MM.1S (cell line): Measurements from ENCODE around the gene TOP3A.

Experiments used
- DNase-seq: peaks from one replicate; pipeline ENCODE4 v3.0.0-alpha.2; 2015
- H2AFZ ChIP-seq: fragments of 300-600 bp; sonication (generic); 2 replicates; pipeline ENCODE4 v1.6.0; 2016; ENCODE audit warnings: antibody characterized with exemption, low read length
- H3F3A ChIP-seq: fragments of 300-600 bp; sonication (generic); 2 replicates; pipeline ENCODE4 v1.6.1; 2016; ENCODE audit warnings: mild to moderate bottlenecking, antibody characterized with exemption, low read length, moderate library complexity, mixed read lengths; ENCODE audit not compliant: insufficient read depth
- H3K27ac ChIP-seq: fragments of 300-600 bp; sonication (generic); 2 replicates; pipeline ENCODE4 v1.5.1; 2016; ENCODE audit warnings: mild to moderate bottlenecking, low read length
- H3K27me3 ChIP-seq: fragments of 300-600 bp; sonication (generic); replicated peaks from 2 replicates; pipeline ENCODE4 v1.6.0; 2016; ENCODE audit warnings: low read length; ENCODE audit not compliant: insufficient read depth
- H3K36me3 ChIP-seq: fragments of 300-600 bp; sonication (generic); replicated peaks from 2 replicates; pipeline ENCODE4 v1.6.1; 2016; ENCODE audit warnings: mild to moderate bottlenecking, low read length, mixed read lengths; ENCODE audit not compliant: insufficient read depth
- H3K4me1 ChIP-seq: fragments of 300-600 bp; sonication (generic); 2 replicates; pipeline ENCODE4 v1.6.1; 2016; ENCODE audit warnings: low read length, mixed read lengths
- H3K4me2 ChIP-seq: fragments of 300-600 bp; sonication (generic); 2 replicates; pipeline ENCODE4 v1.6.0; 2016; ENCODE audit warnings: low read depth, low read length
- H3K4me3 ChIP-seq: fragments of 300-600 bp; sonication (generic); 2 replicates; pipeline ENCODE4 v1.5.1; 2016; ENCODE audit warnings: low read length, mixed read lengths
- H3K79me2 ChIP-seq: fragments of 300-600 bp; sonication (generic); 2 replicates; pipeline ENCODE4 v1.6.1; 2016; ENCODE audit warnings: mixed run types, low read length, mixed read lengths
- H3K9ac ChIP-seq: fragments of 300-600 bp; sonication (generic); 2 replicates; pipeline ENCODE4 v1.6.1; 2016; ENCODE audit warnings: low read length, mixed read lengths
- H3K9me2 ChIP-seq: fragments of 300-600 bp; sonication (generic); replicated peaks from 2 replicates; pipeline ENCODE4 v1.6.1; 2016; ENCODE audit warnings: mild to moderate bottlenecking, low read length, mixed read lengths; ENCODE audit not compliant: insufficient read depth
- H3K9me3 ChIP-seq: fragments of 300-600 bp; sonication (generic); replicated peaks from 2 replicates; pipeline ENCODE4 v1.6.1; 2016; ENCODE audit warnings: mild to moderate bottlenecking, low read length, mixed read lengths; ENCODE audit not compliant: insufficient read depth
- H4K20me1 ChIP-seq: fragments of 300-600 bp; sonication (generic); 2 replicates; pipeline ENCODE4 v1.6.1; 2016; ENCODE audit warnings: mild to moderate bottlenecking, low read length, moderate library complexity, mixed read lengths; ENCODE audit not compliant: insufficient read depth
- EZH2 ChIP-seq: fragments of 300-600 bp; sonication (generic); optimal IDR thresholded peaks from 2 replicates; pipeline ENCODE3; 2017; ENCODE audit warnings: low read depth, mild to moderate bottlenecking, antibody characterized with exemption, low read length, mixed read lengths
- EZH2phosphoT487 ChIP-seq: fragments of 300-600 bp; sonication (generic); IDR thresholded peaks from 2 replicates; pipeline ENCODE4 v1.6.1; 2018; ENCODE audit warnings: antibody characterized with exemption, low read length
- TF ChIP-seq, protein P1 (sequence below): fragments of 300-600 bp; sonication (generic); IDR thresholded peaks from 2 replicates; pipeline ENCODE4 v1.5.1; 2016; ENCODE audit warnings: antibody characterized with exemption, low read length, mixed read lengths

TOP3A gene

DNA sequence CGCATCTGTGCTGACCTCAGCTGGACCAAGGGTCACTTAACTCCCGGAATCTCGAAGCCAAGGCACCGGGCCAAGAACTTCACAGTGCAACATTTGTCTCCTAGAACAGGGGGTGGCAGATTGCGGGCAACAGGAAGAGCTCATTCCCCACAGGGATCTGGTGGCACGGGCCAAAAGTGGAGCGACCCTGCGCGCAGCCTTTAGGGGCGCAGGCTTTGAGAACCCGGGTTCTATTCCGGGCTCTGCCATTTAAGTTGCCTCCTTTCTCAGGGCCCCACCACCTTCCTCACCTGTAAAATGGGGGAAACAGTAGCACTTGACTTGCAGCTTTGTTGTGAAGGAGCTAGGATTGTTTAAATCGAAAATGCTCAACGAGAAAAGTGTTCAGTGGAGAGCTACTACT is 47.9 kb upstream of the TOP3A start:
- peaks cover 42% of the 10 kb centered on the region for H3K79me2 ChIP-seq
- no peaks in the 10 kb centered on the region for H4K20me1 ChIP-seq
- peak overlapping the region; percentile 87 for H2AFZ ChIP-seq
- H3K27me3 ChIP-seq, result no peaks in the 10 kb centered on the region
- H3K4me3 ChIP-seq, result peak overlapping the region; percentile 94
- H3F3A ChIP-seq, result no peaks in the 10 kb centered on the region
- H3K27ac ChIP-seq, result peak overlapping the region; percentile 20; the same call in 1 of the 2 replicates
- H3K9me3 ChIP-seq, result no peaks in the 10 kb centered on the region
- H3K4me2 ChIP-seq, result peak overlapping the region; percentile 58
- peak overlapping the region; percentile 83 for H3K9ac ChIP-seq
- H3K9me2 ChIP-seq, result no peaks in the 10 kb centered on the region
- DNase-seq, result peak; percentile 21
- no peaks in the 10 kb centered on the region for H3K36me3 ChIP-seq
- TF ChIP-seq, protein P1, sequence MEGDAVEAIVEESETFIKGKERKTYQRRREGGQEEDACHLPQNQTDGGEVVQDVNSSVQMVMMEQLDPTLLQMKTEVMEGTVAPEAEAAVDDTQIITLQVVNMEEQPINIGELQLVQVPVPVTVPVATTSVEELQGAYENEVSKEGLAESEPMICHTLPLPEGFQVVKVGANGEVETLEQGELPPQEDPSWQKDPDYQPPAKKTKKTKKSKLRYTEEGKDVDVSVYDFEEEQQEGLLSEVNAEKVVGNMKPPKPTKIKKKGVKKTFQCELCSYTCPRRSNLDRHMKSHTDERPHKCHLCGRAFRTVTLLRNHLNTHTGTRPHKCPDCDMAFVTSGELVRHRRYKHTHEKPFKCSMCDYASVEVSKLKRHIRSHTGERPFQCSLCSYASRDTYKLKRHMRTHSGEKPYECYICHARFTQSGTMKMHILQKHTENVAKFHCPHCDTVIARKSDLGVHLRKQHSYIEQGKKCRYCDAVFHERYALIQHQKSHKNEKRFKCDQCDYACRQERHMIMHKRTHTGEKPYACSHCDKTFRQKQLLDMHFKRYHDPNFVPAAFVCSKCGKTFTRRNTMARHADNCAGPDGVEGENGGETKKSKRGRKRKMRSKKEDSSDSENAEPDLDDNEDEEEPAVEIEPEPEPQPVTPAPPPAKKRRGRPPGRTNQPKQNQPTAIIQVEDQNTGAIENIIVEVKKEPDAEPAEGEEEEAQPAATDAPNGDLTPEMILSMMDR, result no peak; the same call in 1 of the 2 replicates
- TF ChIP-seq EZH2 (no peak), EZH2phosphoT487 (no peak)
- H3K4me1 ChIP-seq, result no peaks in the 10 kb centered on the region

DNA sequence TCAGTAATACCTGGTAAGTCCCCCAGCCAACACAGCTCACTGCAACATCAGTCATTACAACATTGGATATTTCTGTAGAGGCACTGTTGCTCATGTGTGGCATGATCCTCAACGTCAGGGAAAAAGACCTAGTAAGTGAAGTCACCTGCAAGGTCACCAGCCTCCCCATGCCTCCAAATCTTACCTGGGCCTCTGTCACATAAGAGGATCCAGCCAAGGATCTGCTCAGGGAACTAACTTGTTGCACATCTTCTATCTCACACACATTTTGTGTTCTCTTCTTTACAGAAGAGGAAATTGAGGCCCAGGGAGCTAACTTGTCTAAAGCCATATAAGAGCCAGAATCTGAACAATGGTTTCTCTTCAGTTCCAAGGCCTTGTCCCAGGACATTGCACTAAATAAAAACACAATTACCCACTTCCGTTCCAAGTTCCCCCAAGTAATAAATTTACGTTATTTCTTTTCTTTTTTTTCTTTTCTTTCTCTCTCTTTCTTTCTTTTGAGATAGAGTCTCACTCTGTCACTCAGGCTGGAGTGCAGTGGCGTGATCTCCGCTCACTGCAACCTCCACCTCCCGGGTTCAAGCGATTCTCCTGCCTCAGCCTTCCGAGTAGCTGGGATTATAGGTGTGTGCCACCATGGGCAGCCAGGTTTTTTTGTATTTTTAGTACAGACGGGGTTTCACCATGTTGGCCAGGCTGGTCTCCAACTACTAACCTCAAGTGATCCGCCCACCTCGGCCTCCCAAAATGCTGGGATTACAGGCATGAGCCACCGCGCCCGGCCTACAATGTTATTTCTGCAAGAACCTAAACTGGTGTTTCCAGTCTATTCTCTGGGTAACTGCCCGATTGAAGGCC is 47.3 kb upstream of the TOP3A start:
- Histone ChIP-seq H2AFZ (no peak overlapping the region), H4K20me1 (no peaks in the 10 kb centered on the region), H3K9me3 (no peaks in the 10 kb centered on the region), H3K27me3 (no peaks in the 10 kb centered on the region), H3K4me2 (peak overlapping the region; percentile 58), H3K79me2 (peaks cover 48% of the 10 kb centered on the region), H3K9ac (peak overlapping the region; percentile 83; the same call in 1 of the 2 replicates), H3K4me3 (peak overlapping the region; percentile 94), H3F3A (no peaks in the 10 kb centered on the region), H3K36me3 (no peaks in the 10 kb centered on the region), H3K4me1 (no peaks in the 10 kb centered on the region), H3K27ac (no peak overlapping the region), H3K9me2 (no peaks in the 10 kb centered on the region)
- TF ChIP-seq EZH2, result no peak
- no peak for TF ChIP-seq EZH2phosphoT487
- TF ChIP-seq, protein P1, result no peak
- DNase-seq, result no peak

DNA sequence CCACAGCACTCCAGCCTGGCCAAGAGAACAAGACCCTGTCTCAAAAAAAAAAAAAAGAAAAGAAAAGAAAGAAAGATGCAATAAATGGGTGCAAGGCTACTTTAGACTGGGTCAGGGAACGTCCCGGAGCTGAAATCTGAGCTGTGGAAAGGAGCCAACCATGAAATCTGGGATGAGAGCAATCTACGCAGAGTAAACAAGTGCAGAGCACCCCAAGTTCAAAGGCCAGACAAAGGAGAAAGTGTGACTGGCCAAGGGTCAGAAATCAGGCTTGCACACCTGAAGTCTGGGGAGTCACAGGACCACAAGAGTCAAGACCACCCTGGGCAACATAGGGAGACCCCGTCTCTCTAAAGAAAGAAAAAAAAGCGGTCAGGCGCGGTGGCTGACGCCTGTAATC is 45.7 kb upstream of the TOP3A start:
- Histone ChIP-seq H3K36me3 (no peaks in the 10 kb centered on the region), H3K27ac (no peak overlapping the region), H3K79me2 (peaks cover 52% of the 10 kb centered on the region), H4K20me1 (no peaks in the 10 kb centered on the region), H3K4me3 (no peak overlapping the region), H3K27me3 (no peaks in the 10 kb centered on the region), H3F3A (no peaks in the 10 kb centered on the region), H3K4me1 (no peaks in the 10 kb centered on the region), H2AFZ (no peak overlapping the region), H3K9me2 (no peaks in the 10 kb centered on the region), H3K4me2 (no peak overlapping the region), H3K9me3 (no peaks in the 10 kb centered on the region), H3K9ac (no peak overlapping the region)
- DNase-seq, result no peak
- TF ChIP-seq EZH2phosphoT487 (no peak), EZH2 (no peak)
- TF ChIP-seq, protein P1, result no peak
